Pulmonary artery endothelial cell (primary cell): ENCODE data around the gene PHAX. TPM values are rescaled to one million over a fixed set of nuclear protein-coding genes. Genes with fewer than 3 reads are reported as not detected.
"Not testable (repeated sequence)": the region's sequence is repeated elsewhere in the genome, so short reads cannot be mapped to it uniquely, and the experiment has no call there.

Experiments used
- DNase-seq: peaks from one replicate; pipeline ENCODE4 v3.0.0-alpha.2; 2011; ENCODE audit warnings: low read depth, low spot score
- total RNA-seq: library from RNA; depleted of rRNA; stranded (reverse); fragments of >200 nt; gene quantifications from 2 replicates; pipeline ENCODE4 v1.2.3, GENCODE V29; 2014

Gene PHAX
- total RNA-seq: 50.2 and 59.9 TPM in 2 replicates

- peak; percentile 53 for DNase-seq
Observed at GRCh38 chr5:126600631-126601511, at the start of gene PHAX. Gene PHAX, plus strand, starts transcription at chr5:126600947. Its CDS starts 16 bp downstream, at chr5:126600963.

GRCh38 chr5:126552614-126553013 is 48.1 kb upstream of the PHAX start:
- no peak for DNase-seq

- not testable (repeated sequence) for DNase-seq
Observed at GRCh38 chr5:126555101-126555500, 45.6 kb upstream of the PHAX start.

GRCh38 chr5:126561908-126562307 is 38.8 kb upstream of the PHAX start:
- DNase-seq: no peak

GRCh38 chr5:126562823-126563222 is 37.9 kb upstream of the PHAX start:
- DNase-seq: no peak

- no peak for DNase-seq
Observed at GRCh38 chr5:126568206-126568755, 32.5 kb upstream of the PHAX start.

GRCh38 chr5:126575644-126576043 is 25.1 kb upstream of the PHAX start:
- DNase-seq: no peak

GRCh38 chr5:126576974-126577373 is 23.8 kb upstream of the PHAX start:
- no peak for DNase-seq

- no peak for DNase-seq
Observed at GRCh38 chr5:126577415-126577814, 23.3 kb upstream of the PHAX start.

GRCh38 chr5:126579716-126580115 is 21.0 kb upstream of the PHAX start:
- no peak for DNase-seq

- no peak for DNase-seq
Observed at GRCh38 chr5:126583761-126584160, 17.0 kb upstream of the PHAX start.

- DNase-seq: no peak
Observed at GRCh38 chr5:126587551-126588390, 13.0 kb upstream of the PHAX start.

GRCh38 chr5:126589536-126590297 is 11.0 kb upstream of the PHAX start:
- DNase-seq: no peak

- DNase-seq: no peak
Observed at GRCh38 chr5:126591549-126591948, 9.2 kb upstream of the PHAX start.

- peak; percentile 90 for DNase-seq
Observed at GRCh38 chr5:126594748-126595485, 5.8 kb upstream of the PHAX start, which contains the start of gene ALDH7A1. Gene ALDH7A1, minus strand, starts transcription at chr5:126595219. Its CDS starts 21 bp downstream, at chr5:126595198.

- DNase-seq: no peak
Observed at GRCh38 chr5:126595486-126596083, 5.2 kb upstream of the PHAX start.

GRCh38 chr5:126597156-126597555 is 3.6 kb upstream of the PHAX start:
- DNase-seq: peak; percentile 85

GRCh38 chr5:126599499-126599898 is 1.2 kb upstream of the PHAX start:
- no peak for DNase-seq

GRCh38 chr5:126599971-126600630 is 646 bp upstream of the PHAX start:
- DNase-seq: not testable (repeated sequence)
